ENCODE results near the gene SPARC.
A peak's percentile ranks its signal among the peaks of the same experiment; 100 is the strongest.
"Not testable (repeated sequence)": the region's sequence is repeated elsewhere in the genome, so short reads cannot be mapped to it uniquely, and the experiment has no call there.

Gene SPARC

GRCh38 chr5:151686674-151687407, at the start of gene SPARC:
SPARC (minus strand) TSS chr5:151686915; CDS start chr5:151676188, 10,727 bp downstream.
- DNase-seq (ENCODE audit: low read depth in 2 of 3, low spot score in 2 of 3), result no peak

- no peak for DNase-seq (ENCODE audit: low read depth in 2 of 3, low spot score in 2 of 3)
Observed at GRCh38 chr5:151735646-151736045, 48.9 kb upstream of the SPARC start.

- no peak for DNase-seq (ENCODE audit: low read depth in 2 of 3, low spot score in 2 of 3)
Observed at GRCh38 chr5:151734064-151734408, 47.3 kb upstream of the SPARC start.

GRCh38 chr5:151733358-151734063, 46.8 kb upstream of the SPARC start:
- no peak for DNase-seq (ENCODE audit: low read depth in 2 of 3, low spot score in 2 of 3)

- no peak for DNase-seq (ENCODE audit: low read depth in 2 of 3, low spot score in 2 of 3)
Observed at GRCh38 chr5:151730381-151730780, 43.7 kb upstream of the SPARC start.

GRCh38 chr5:151729597-151729996, 42.9 kb upstream of the SPARC start:
- not testable (repeated sequence) for DNase-seq (ENCODE audit: low read depth in 2 of 3, low spot score in 2 of 3)

- DNase-seq (ENCODE audit: low read depth in 2 of 3, low spot score in 2 of 3), result no peak
Observed at GRCh38 chr5:151724360-151724759, 37.6 kb upstream of the SPARC start.

- no peak for DNase-seq (ENCODE audit: low read depth in 2 of 3, low spot score in 2 of 3)
Observed at GRCh38 chr5:151722546-151722945, 35.8 kb upstream of the SPARC start.

GRCh38 chr5:151721812-151722391, 35.2 kb upstream of the SPARC start:
- DNase-seq (ENCODE audit: low read depth in 2 of 3, low spot score in 2 of 3), result no peak

- no peak for DNase-seq (ENCODE audit: low read depth in 2 of 3, low spot score in 2 of 3)
Observed at GRCh38 chr5:151721087-151721646, 34.5 kb upstream of the SPARC start.

- DNase-seq (ENCODE audit: low read depth in 2 of 3, low spot score in 2 of 3), result no peak
Observed at GRCh38 chr5:151720215-151720614, 33.5 kb upstream of the SPARC start.

GRCh38 chr5:151719228-151720000, 32.7 kb upstream of the SPARC start:
- peak in 1 of 3 experiments; percentile 8 for DNase-seq (ENCODE audit: low read depth in 2 of 3, low spot score in 2 of 3)

GRCh38 chr5:151718646-151719045, 31.9 kb upstream of the SPARC start:
- DNase-seq (ENCODE audit: low read depth in 2 of 3, low spot score in 2 of 3), result no peak

- DNase-seq (ENCODE audit: low read depth in 2 of 3, low spot score in 2 of 3), result no peak
Observed at GRCh38 chr5:151718153-151718552, 31.4 kb upstream of the SPARC start.

GRCh38 chr5:151717416-151717815, 30.7 kb upstream of the SPARC start:
- no peak for DNase-seq (ENCODE audit: low read depth in 2 of 3, low spot score in 2 of 3)

- no peak for DNase-seq (ENCODE audit: low read depth in 2 of 3, low spot score in 2 of 3)
Observed at GRCh38 chr5:151709109-151709735, 22.5 kb upstream of the SPARC start.

GRCh38 chr5:151708126-151708525, 21.4 kb upstream of the SPARC start:
- no peak for DNase-seq (ENCODE audit: low read depth in 2 of 3, low spot score in 2 of 3)

GRCh38 chr5:151707567-151707966, 20.9 kb upstream of the SPARC start:
- DNase-seq (ENCODE audit: low read depth in 2 of 3, low spot score in 2 of 3), result no peak

GRCh38 chr5:151706906-151707305, 20.2 kb upstream of the SPARC start:
- DNase-seq (ENCODE audit: low read depth in 2 of 3, low spot score in 2 of 3), result no peak

GRCh38 chr5:151703780-151704179, 17.1 kb upstream of the SPARC start:
- no peak for DNase-seq (ENCODE audit: low read depth in 2 of 3, low spot score in 2 of 3)

- DNase-seq (ENCODE audit: low read depth in 2 of 3, low spot score in 2 of 3), result no peak
Observed at GRCh38 chr5:151703227-151703626, 16.5 kb upstream of the SPARC start.

All from activated CD8-positive, alpha-beta memory T cell treated with anti-CD3 and anti-CD28 coated beads for 48 hours (primary cell).